Endothelial cell of umbilical vein (primary cell): ENCODE measurements around the gene GNAQ.

Experiments
- EZH2 ChIP-seq: IDR thresholded peaks from 2 replicates; pipeline ENCODE4 v1.6.1; 2012; ENCODE audit warnings: borderline replicate concordance, low read depth, mild to moderate bottlenecking, moderate library complexity, low read length, inconsistent platforms; ENCODE audit not compliant: severe bottlenecking
- FOS ChIP-seq: IDR thresholded peaks from 2 replicates; pipeline ENCODE4 v1.6.1; 2011; ENCODE audit warnings: mild to moderate bottlenecking, low read length, moderate library complexity, borderline replicate concordance; ENCODE audit not compliant: insufficient read depth
- TF ChIP-seq, protein P1 (sequence below), 2 donors: IDR thresholded peaks; 1 replicate in 1 of 2; 2 replicates in 1 of 2; pipeline ENCODE4 v1.5.1; 2011; ENCODE audit warnings: low read length in 2 of 2, mild to moderate bottlenecking in 2 of 2, moderate library complexity in 2 of 2, control low read depth in 1 of 2, inconsistent platforms in 1 of 2, low read depth in 1 of 2; ENCODE audit not compliant: insufficient read depth in 1 of 2; ENCODE audit errors: extremely low read depth in 1 of 2

GRCh38 chr9:77667151-77667550 lies 364.5 kb downstream of the GNAQ start:
- no peak for TF ChIP-seq FOS
- TF ChIP-seq EZH2: no peak
- TF ChIP-seq, protein P1, sequence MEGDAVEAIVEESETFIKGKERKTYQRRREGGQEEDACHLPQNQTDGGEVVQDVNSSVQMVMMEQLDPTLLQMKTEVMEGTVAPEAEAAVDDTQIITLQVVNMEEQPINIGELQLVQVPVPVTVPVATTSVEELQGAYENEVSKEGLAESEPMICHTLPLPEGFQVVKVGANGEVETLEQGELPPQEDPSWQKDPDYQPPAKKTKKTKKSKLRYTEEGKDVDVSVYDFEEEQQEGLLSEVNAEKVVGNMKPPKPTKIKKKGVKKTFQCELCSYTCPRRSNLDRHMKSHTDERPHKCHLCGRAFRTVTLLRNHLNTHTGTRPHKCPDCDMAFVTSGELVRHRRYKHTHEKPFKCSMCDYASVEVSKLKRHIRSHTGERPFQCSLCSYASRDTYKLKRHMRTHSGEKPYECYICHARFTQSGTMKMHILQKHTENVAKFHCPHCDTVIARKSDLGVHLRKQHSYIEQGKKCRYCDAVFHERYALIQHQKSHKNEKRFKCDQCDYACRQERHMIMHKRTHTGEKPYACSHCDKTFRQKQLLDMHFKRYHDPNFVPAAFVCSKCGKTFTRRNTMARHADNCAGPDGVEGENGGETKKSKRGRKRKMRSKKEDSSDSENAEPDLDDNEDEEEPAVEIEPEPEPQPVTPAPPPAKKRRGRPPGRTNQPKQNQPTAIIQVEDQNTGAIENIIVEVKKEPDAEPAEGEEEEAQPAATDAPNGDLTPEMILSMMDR (IDR thresholded peaks at IDR 0.05; ENCODE audit: extremely low read depth in 1 of 2, insufficient read depth in 1 of 2, low read depth in 1 of 2, low read length in 2 of 2): no peak
